Glomerular endothelial cell (primary cell): ENCODE data around the gene ARMCX6. TPM values are rescaled to one million over a fixed set of nuclear protein-coding genes. Genes with fewer than 3 reads are reported as not detected.
"Not testable (repeated sequence)": the region's sequence is repeated elsewhere in the genome, so short reads cannot be mapped to it uniquely, and the experiment has no call there.

Experiments
- DNase-seq: peaks from one replicate; pipeline ENCODE4 v3.0.0-alpha.2; 2011; ENCODE audit warnings: low read depth, low spot score; ENCODE audit errors: extremely low read depth
- total RNA-seq: library from RNA; depleted of rRNA; stranded (reverse); fragments of >200 nt; gene quantifications from 2 replicates; pipeline ENCODE4 v1.2.3, GENCODE V29; 2015

Gene ARMCX6
- 54.2 and 57.6 TPM in 2 replicates for total RNA-seq

DNA sequence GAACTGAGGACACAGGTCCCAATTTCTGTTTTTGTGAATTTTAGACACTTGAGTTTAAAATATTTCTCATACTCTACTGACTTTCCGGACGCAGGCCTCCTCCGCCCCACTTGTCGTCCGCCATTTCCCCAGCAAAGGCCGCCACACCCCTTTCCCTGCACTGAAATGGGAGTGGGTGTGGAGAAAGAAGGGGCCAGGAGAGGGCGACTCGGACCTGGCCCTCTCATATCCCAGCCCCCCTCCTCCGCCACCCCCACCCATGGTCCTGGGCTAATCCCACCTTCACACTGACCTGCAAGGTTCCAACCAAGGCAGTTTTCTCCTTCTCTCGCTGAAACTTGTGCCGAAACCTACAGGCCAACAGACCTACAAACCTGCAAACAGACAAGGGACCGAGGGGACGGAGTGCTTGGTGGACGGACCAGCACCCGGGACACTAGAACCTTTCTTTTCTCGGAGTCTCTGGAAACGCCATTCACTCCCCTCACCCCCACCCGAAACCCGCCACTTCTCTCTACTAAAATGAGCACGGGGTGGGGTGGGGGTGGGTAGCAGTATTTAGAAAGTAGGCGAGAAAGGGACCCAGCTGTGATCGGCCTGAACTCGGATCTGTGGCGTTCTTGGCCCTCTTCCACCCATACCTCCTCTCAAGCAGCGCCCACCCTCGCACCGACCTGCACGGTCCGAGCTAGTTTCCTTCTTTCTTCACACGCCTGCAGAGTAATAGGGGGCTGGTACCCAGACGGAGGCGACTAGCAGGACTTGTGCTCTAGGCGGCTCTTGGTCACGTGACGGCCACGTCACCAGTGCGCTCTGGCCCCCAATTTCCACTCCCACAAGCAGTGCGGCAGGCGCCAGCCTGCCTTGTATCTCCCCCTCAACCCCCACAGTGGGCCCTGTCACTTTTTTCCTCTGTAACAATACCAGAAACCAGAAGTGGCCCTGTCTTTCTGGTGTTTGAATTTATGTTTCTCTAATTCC, at the start of gene ARMCX6:
Gene ARMCX6 (minus strand): TSS at position 790 of the 981 bp plus-strand sequence. CDS start 1,380 bp downstream, outside the sequence.
- peak; percentile 10 for DNase-seq

GRCh38 chrX:101659601-101660063, 41.8 kb upstream of the ARMCX6 start, which contains the start of gene ARMCX2:
ARMCX2 (minus strand) TSS chrX:101659850; CDS start chrX:101657588, 2,262 bp downstream.
- no peak for DNase-seq

GRCh38 chrX:101658661-101659491, 41.1 kb upstream of the ARMCX6 start:
- no peak for DNase-seq

DNA sequence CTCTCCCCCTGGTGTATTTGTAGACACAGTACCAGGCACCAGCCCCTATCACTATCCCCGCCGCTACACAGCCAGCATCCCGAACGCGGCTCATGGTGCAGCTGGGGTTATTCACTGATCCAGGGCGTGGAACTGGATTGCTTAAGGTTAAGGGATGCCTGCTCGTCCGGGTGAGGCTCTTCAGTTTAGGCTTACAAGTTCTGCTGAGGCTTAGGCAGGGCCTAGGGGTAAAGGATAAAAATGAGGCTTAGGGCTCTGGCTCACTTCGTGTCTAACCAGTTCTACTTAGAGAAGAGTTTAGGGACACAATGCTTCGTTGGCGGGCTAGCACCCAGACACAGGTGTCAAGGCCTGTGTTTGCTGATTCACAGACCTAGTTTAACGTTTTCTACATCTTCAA, 39.7 kb upstream of the ARMCX6 start:
- DNase-seq = no peak

DNA sequence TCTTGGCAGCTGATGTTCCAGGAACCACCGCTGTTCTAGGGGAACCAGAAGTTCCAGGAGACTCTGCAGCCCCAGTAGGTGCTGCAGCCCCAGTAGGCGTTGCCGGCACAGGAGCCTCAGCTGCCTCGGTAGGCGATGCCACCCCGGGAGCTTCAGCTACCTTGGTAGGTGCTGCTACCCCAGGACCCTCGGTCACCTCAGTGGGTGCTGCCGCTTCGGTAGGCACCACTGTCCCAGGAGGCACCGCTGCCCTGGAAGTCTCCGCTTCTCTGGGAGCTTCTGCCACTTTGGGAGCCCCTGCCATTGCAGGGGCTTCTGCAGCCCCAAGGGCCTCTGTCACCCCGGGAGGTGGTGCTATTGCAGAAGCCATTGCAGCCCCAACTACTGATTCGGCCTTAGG, 39.0 kb upstream of the ARMCX6 start:
- no peak for DNase-seq

- DNase-seq = no peak
These were observed 37.7 kb upstream of the ARMCX6 start for GRCh38 chrX:101655534-101655933.

DNA sequence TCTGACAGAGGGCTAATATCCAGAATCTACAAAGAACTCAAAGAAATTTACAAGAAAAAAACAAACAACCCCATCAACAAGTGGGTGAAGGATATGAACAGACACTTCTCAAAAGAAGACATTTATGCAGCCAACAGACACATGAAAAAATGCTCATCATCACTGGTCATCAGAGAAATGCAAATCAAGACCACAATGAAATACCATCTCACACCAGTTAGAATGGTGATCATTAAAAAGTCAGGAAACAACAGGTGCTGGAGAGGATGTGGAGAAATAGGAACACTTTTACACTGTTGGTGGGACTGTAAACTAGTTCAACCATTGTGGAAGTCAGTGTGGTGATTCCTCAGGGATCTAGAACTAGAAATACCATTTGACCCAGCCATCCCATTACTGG, 29.9 kb upstream of the ARMCX6 start:
- DNase-seq = not testable (repeated sequence)

- DNase-seq = no peak
These were observed 24.3 kb upstream of the ARMCX6 start for GRCh38 chrX:101642093-101642492.

DNA sequence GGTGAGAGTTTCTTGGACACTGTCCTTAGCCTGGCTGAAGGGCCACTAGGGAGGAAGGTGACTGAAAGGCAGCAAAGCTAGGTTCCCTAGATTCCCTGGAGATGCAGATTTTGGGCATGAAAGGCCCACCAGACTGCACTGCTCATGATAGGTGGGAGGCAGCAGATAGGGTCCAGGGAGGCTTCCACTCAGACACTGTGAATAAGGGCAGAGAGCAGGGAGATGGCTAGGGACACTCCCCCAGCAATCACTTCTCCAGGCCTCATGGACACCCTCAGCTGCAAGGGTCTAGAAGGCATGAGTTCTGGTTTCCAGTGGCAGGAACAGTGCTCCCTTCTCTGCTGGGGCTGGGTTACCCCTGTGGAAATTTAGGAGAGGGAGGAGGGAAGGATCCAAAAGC, 21.8 kb upstream of the ARMCX6 start:
- DNase-seq = no peak

GRCh38 chrX:101619364-101619763, 1.6 kb upstream of the ARMCX6 start:
- DNase-seq = no peak

- no peak for DNase-seq
These were observed 12.1 kb downstream of the ARMCX6 start for GRCh38 chrX:101605728-101606127.

- no peak for DNase-seq
These were observed 12.7 kb downstream of the ARMCX6 start for GRCh38 chrX:101605146-101605545.

GRCh38 chrX:101602077-101602476, 15.7 kb downstream of the ARMCX6 start:
- no peak for DNase-seq

GRCh38 chrX:101599592-101599991, 18.2 kb downstream of the ARMCX6 start:
- not testable (repeated sequence) for DNase-seq

DNA sequence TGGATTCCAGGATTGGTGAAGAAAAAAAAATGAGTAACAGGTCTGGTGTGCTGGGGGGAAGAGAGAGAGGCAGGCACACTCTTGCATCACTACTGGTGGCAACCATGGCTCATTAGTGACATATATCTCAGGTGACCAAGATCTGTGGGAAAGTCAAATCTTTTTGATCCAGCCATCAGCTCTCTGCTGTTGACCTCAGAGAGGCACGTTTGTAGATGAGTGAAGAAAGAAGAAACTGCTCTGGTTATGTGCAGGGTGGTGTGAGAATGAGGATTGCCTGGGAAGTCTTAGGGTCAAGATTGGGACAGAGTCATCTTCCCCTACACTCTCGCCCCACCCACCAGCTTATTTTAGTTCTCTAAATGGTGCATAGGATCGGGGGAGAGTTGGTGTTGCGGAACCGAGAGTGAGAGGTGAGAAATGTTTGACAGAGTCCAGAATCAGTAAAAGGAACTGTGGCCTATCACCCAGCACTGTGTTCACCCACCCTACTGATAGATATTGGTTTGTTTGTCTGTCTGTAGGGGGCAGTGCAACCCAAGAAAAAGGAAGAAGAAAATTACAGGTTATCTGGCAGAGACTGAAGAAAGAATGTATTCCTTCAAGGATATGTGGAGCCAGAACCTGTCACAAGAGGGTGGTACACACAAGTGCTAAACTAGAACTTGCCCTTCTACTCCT, 21.9 kb downstream of the ARMCX6 start:
- peak; percentile 31 for DNase-seq

Other genes with a start within 250 kb of the ARMCX6 start
- not detected in 2 replicates for gene BTK, start 231.8 kb downstream of the ARMCX6 start, total RNA-seq
- gene RPL36A, start 227.0 kb downstream of the ARMCX6 start, total RNA-seq = 741 and 962 TPM in 2 replicates
- gene GLA, start 210.1 kb downstream of the ARMCX6 start, total RNA-seq = 27.2 and 29.6 TPM in 2 replicates
- gene HNRNPH2, start 209.8 kb downstream of the ARMCX6 start, total RNA-seq = 52.0 and 54.7 TPM in 2 replicates
- gene ARMCX4, start 132.5 kb downstream of the ARMCX6 start, total RNA-seq = 5.8 and 7.2 TPM in 2 replicates
- 17.8 and 25.7 TPM in 2 replicates for gene ARMCX1, start 67.5 kb downstream of the ARMCX6 start, total RNA-seq
- 54.4 and 56.8 TPM in 2 replicates for gene ARMCX3, start 5.2 kb upstream of the ARMCX6 start, total RNA-seq
- 40.2 and 56.6 TPM in 2 replicates for gene ARMCX2, start 41.9 kb upstream of the ARMCX6 start, total RNA-seq